ENCODE measurements around the gene TRAPPC12. TPM values are rescaled to one million over a fixed set of nuclear protein-coding genes. Genes with fewer than 3 reads are reported as not detected.

The TRAPPC12 gene
- total and polyA plus RNA-seq, 8 donors = 83.0 to 119 (median 100.0) TPM

GRCh38 chr2:3441465-3441864 is 62.0 kb downstream of the TRAPPC12 start:
- Histone ChIP-seq H3K27ac (no peak overlapping the region), H3K27me3 (no peaks in the 10 kb centered on the region), H3K9me3 (no peaks in the 10 kb centered on the region), H3K4me1 (peaks cover 0 to 8% of the 10 kb centered on the region in 2 donors), H3K4me3 (no peak overlapping the region), H3K36me3 (peaks cover 0 to 35% of the 10 kb centered on the region in 2 donors)
- DNase-seq (no peak), ATAC-seq (no peak)
- TF ChIP-seq CTCF (IDR thresholded peaks at IDR 0.05) = no peak
- intact Hi-C loops (cut with DNase I) = no loop called here

GRCh38 chr2:3442185-3442584 is 62.7 kb downstream of the TRAPPC12 start:
- Histone ChIP-seq H3K27ac (no peak overlapping the region), H3K27me3 (no peaks in the 10 kb centered on the region), H3K9me3 (no peaks in the 10 kb centered on the region), H3K4me3 (no peak overlapping the region), H3K36me3 (peaks cover 0 to 43% of the 10 kb centered on the region in 2 donors), H3K4me1 (peaks cover 0 to 8% of the 10 kb centered on the region in 2 donors)
- intact Hi-C loops (cut with DNase I) = no loop called here
- ATAC-seq (no peak), DNase-seq (no peak)
- no peak for TF ChIP-seq CTCF (IDR thresholded peaks at IDR 0.05)

GRCh38 chr2:3443083-3443482 is 63.6 kb downstream of the TRAPPC12 start:
- H3K36me3 ChIP-seq = peaks cover 0 to 52% of the 10 kb centered on the region in 2 donors
- no peaks in the 10 kb centered on the region for H3K9me3 ChIP-seq
- ATAC-seq (no peak), DNase-seq (peak in 1 of 4 donors; percentile 26)
- H3K27me3 ChIP-seq = no peaks in the 10 kb centered on the region
- TF ChIP-seq CTCF (IDR thresholded peaks at IDR 0.05) = no peak
- peaks cover 0 to 8% of the 10 kb centered on the region in 2 donors for H3K4me1 ChIP-seq
- H3K4me3 ChIP-seq = no peak overlapping the region
- H3K27ac ChIP-seq = no peak overlapping the region
- intact Hi-C loops (cut with DNase I) = no loop called here

- Histone ChIP-seq H3K4me3 (no peak overlapping the region), H3K9me3 (no peaks in the 10 kb centered on the region), H3K27me3 (no peaks in the 10 kb centered on the region), H3K4me1 (peaks cover 0 to 8% of the 10 kb centered on the region in 2 donors), H3K36me3 (peaks cover 0 to 55% of the 10 kb centered on the region in 2 donors), H3K27ac (no peak overlapping the region)
- no peak for TF ChIP-seq CTCF (IDR thresholded peaks at IDR 0.05)
- intact Hi-C loops (cut with DNase I) = no loop called here
- ATAC-seq (no peak), DNase-seq (no peak)
Measured at GRCh38 chr2:3443506-3444084, 64.1 kb downstream of the TRAPPC12 start.

GRCh38 chr2:3445891-3446290 is 66.4 kb downstream of the TRAPPC12 start:
- DNase-seq (no peak), ATAC-seq (peak; percentile 19)
- no peak for TF ChIP-seq CTCF (IDR thresholded peaks at IDR 0.05)
- Histone ChIP-seq H3K36me3 (peaks cover 0 to 77% of the 10 kb centered on the region in 2 donors), H3K4me1 (peaks cover 0 to 2% of the 10 kb centered on the region in 2 donors), H3K27ac (no peak overlapping the region), H3K9me3 (no peaks in the 10 kb centered on the region), H3K27me3 (no peaks in the 10 kb centered on the region), H3K4me3 (no peak overlapping the region)
- intact Hi-C loops (cut with DNase I) = no loop called here

Data from left lung (tissue), 10 donors.